ENCODE data around the gene ARPC1A. TPM values are rescaled to one million over a fixed set of nuclear protein-coding genes. Genes with fewer than 3 reads are reported as not detected.
A peak's percentile ranks its signal among the peaks of the same experiment; 100 is the strongest.

Gene ARPC1A
- polyA plus RNA-seq, 1 experiment, result 243 TPM

DNA sequence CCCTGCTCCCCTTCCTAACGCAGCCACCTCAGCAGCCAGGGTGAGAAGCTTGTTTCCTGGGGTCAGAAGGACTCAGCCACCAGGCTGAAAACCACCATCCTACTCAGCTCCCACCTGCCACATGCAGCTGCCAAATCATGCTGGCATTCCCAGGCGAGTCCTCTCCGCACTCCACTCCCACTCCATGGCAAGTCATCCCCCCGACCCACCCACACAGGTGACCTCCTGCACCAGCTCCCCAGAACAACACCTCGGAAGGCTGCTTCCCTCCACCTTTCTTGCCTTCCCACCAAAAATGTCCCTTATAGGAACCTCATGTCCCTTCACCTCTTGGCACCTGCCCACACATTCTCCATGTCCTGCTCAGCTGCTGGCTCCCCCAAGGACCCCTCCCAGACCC is 78.1 kb downstream of the ARPC1A start:
- TF ChIP-seq, protein P1, sequence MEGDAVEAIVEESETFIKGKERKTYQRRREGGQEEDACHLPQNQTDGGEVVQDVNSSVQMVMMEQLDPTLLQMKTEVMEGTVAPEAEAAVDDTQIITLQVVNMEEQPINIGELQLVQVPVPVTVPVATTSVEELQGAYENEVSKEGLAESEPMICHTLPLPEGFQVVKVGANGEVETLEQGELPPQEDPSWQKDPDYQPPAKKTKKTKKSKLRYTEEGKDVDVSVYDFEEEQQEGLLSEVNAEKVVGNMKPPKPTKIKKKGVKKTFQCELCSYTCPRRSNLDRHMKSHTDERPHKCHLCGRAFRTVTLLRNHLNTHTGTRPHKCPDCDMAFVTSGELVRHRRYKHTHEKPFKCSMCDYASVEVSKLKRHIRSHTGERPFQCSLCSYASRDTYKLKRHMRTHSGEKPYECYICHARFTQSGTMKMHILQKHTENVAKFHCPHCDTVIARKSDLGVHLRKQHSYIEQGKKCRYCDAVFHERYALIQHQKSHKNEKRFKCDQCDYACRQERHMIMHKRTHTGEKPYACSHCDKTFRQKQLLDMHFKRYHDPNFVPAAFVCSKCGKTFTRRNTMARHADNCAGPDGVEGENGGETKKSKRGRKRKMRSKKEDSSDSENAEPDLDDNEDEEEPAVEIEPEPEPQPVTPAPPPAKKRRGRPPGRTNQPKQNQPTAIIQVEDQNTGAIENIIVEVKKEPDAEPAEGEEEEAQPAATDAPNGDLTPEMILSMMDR (IDR thresholded peaks at IDR 0.05; ENCODE audit: insufficient read depth, low read depth, low read length), result no peak
- ChIA-PET CTCF (interaction anchor here (2.2 kb wide), 1 partner anchor 11 kb away, joined by 7 read pairs; no protein-coding TSS in a partner anchor), POLR2A (interaction anchor here (0.5 kb wide), 1 partner anchor 36 kb away, joined by 14 read pairs; no protein-coding TSS in a partner anchor)
- no peak overlapping the region for H3K4me3 ChIP-seq (ENCODE audit: low read depth, low read length)
- peaks cover 26% of the 10 kb centered on the region for H3K36me3 ChIP-seq (ENCODE audit: control insufficient read depth, insufficient read depth, low read length)
- H3K27me3 ChIP-seq (ENCODE audit: control insufficient read depth, insufficient read depth, low read length), result no peaks in the 10 kb centered on the region
- DNase-seq (ENCODE audit: low read depth), result no peak

DNA sequence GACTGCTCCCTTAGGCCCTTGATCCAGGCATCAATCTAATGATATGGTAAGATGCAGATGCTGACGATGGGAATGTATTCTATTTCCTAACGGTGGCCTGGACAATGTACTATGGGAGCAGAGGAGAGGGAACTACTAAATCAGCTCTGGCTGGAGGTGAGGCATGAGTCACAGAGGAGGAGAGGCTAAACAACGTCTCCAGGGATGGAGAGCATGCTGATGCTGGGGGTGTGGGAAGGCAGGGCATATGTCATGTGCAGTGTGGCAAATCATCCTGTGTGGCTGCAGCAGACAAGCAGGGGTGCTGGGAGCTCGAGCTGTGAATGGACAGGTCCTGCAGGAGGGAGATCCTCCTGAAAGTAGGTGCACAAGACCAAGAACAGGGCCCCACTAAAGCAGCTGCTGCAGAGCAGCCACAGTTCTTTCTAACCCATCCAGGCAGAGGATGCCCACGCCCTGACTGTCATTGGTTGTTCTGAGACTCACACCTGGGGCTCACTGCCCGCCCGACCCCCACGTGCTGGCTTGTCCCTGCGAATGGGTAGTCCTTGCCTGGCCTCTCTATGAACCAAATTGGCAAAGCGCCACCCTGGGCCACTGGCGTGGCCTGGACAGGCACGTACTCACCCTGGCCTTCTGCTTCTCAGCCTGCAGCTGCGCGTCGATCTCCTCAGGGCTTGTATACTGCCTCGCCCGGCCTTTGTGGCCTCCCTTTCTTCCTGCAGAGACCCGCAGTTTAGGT is 78.7 kb downstream of the ARPC1A start:
- Histone ChIP-seq H3K27me3 (ENCODE audit: control insufficient read depth, insufficient read depth, low read length) (no peaks in the 10 kb centered on the region), H3K4me3 (ENCODE audit: low read depth, low read length) (no peak overlapping the region), H3K36me3 (ENCODE audit: control insufficient read depth, insufficient read depth, low read length) (peaks cover 23% of the 10 kb centered on the region)
- no peak for DNase-seq (ENCODE audit: low read depth)
- TF ChIP-seq, protein P1 (IDR thresholded peaks at IDR 0.05; ENCODE audit: insufficient read depth, low read depth, low read length), result no peak
- CTCF ChIA-PET, result interaction anchor here (2.2 kb wide), 1 partner anchor 12 kb away, joined by 7 read pairs; no protein-coding TSS in a partner anchor
- POLR2A ChIA-PET, result no interaction called here

DNA sequence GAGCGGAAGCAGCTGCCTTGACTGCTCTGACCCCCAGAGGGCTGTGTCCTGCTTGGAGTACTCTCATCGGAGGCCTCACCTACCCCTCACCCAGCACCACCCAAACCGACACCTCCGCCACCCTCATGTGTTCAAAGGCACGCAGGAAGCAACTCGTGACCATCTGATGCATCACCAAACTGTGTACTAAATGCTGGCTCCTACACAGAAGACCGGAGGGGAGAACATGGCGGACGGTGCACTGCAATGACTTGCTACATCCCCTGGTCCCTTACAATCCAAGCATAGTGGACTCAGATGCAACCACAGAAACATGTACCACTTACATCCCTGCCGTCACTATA is 79.3 kb downstream of the ARPC1A start:
- Histone ChIP-seq H3K4me3 (ENCODE audit: low read depth, low read length) (no peak overlapping the region), H3K27me3 (ENCODE audit: control insufficient read depth, insufficient read depth, low read length) (no peaks in the 10 kb centered on the region), H3K36me3 (ENCODE audit: control insufficient read depth, insufficient read depth, low read length) (peaks cover 17% of the 10 kb centered on the region)
- TF ChIP-seq, protein P1 (IDR thresholded peaks at IDR 0.05; ENCODE audit: insufficient read depth, low read depth, low read length), result no peak
- no peak for DNase-seq (ENCODE audit: low read depth)
- CTCF ChIA-PET, result no interaction called here
- POLR2A ChIA-PET, result interaction anchor here (0.6 kb wide), 1 partner anchor 11 kb away, joined by 4 read pairs; no protein-coding TSS in a partner anchor

DNA sequence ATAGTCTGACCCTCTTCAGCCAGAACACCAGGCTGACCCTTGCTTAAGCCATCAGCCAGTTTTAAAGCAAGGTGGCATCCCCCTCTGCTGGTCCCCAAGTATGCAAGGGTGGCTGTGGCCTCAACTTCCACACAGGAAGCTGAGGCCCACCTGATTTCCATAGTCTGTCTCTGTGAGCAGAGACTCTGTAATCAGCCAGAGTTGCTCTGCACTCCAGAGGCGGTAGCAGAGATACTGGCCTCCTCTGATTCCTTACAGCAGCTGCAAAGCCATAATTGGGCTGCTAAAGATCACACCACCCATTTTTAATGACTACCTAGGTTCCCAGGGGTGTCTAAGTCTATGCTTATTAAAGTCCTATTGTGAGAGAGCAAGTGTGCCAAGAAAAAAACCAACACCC is 80.9 kb downstream of the ARPC1A start:
- Histone ChIP-seq H3K4me3 (ENCODE audit: low read depth, low read length) (no peak overlapping the region), H3K27me3 (ENCODE audit: control insufficient read depth, insufficient read depth, low read length) (no peaks in the 10 kb centered on the region), H3K36me3 (ENCODE audit: control insufficient read depth, insufficient read depth, low read length) (peaks cover 17% of the 10 kb centered on the region)
- TF ChIP-seq, protein P1 (IDR thresholded peaks at IDR 0.05; ENCODE audit: insufficient read depth, low read depth, low read length), result no peak
- ChIA-PET CTCF (interaction anchor here (1.0 to 1.3 kb wide), 2 partner anchors 13 to 34 kb away, joined by 3 to 4 read pairs; no protein-coding TSS in a partner anchor), POLR2A (no interaction called here)
- no peak for DNase-seq (ENCODE audit: low read depth)

DNA sequence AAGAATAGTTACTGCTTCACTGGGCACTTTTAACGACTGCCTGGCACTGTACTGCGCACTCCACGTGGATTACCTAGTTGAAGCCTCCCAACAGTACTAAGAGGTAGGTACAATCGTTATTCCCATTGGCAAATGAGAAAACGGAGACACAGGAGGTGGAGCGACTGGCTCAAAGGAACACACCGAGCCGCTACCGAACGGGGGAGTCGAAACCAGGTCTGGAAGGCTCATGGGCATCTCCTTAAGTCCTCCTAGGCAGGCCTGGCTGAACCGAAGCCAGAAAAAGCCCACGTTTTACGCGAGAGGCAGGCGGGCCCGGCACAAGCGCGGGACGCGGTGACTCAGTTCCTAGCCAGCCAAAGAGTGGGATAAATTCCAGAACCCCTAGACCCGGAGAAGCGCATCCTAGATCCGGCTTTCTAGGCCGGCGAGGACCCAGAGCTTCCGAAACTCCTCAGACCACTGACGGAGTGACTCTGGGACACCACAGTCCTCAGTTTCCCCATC is 82.2 kb downstream of the ARPC1A start:
- ChIA-PET CTCF (interaction anchor here (1.2 to 1.4 kb wide), 4 partner anchors 15 to 100 kb away, joined by 3 to 6 read pairs (median 4); no protein-coding TSS in a partner anchor), POLR2A (no interaction called here)
- H3K27me3 ChIP-seq (ENCODE audit: control insufficient read depth, insufficient read depth, low read length), result no peaks in the 10 kb centered on the region
- peaks cover 15% of the 10 kb centered on the region for H3K36me3 ChIP-seq (ENCODE audit: control insufficient read depth, insufficient read depth, low read length)
- DNase-seq (ENCODE audit: low read depth), result peak; percentile 28
- TF ChIP-seq, protein P1 (IDR thresholded peaks at IDR 0.05; ENCODE audit: insufficient read depth, low read depth, low read length), result no peak
- peak overlapping the region; percentile 67 for H3K4me3 ChIP-seq (ENCODE audit: low read depth, low read length)
